Measurements from ENCODE around the gene AARS2. TPM values are rescaled to one million over a fixed set of nuclear protein-coding genes. Genes with fewer than 3 reads are reported as not detected.

AARS2 gene
- total and polyA plus RNA-seq, 2 experiments from 2014 or later = 12.6 to 17.6 TPM

- TF ChIP-seq EZH2phosphoT487 (IDR thresholded peaks at IDR 0.05; ENCODE audit: low read depth, severe bottlenecking, unreplicated experiment) (no peak), CTCF (IDR thresholded peaks at IDR 0.05; ENCODE audit: poor library complexity) (no peak), EZH2 (IDR thresholded peaks at IDR 0.05; ENCODE audit: borderline replicate concordance) (no peak)
- no peak overlapping the region for H3K27ac ChIP-seq
- H3K36me3 ChIP-seq (replicated peaks; ENCODE audit: insufficient read depth, low read depth) = no peaks in the 10 kb centered on the region
- no peaks in the 10 kb centered on the region for H4K20me1 ChIP-seq (ENCODE audit: insufficient read depth, poor library complexity, severe bottlenecking)
- no peaks in the 10 kb centered on the region for H3K9me3 ChIP-seq (ENCODE audit: low read depth)
- H3K9me2 ChIP-seq (replicated peaks; ENCODE audit: insufficient read depth) = no peaks in the 10 kb centered on the region
- no peak overlapping the region for H2AFZ ChIP-seq
- 80% methylated on average over 8 of the region's 8 CpGs for WGBS (ENCODE audit: low lambda C conversion rate, missing lambda C conversion rate)
- no peak overlapping the region for H3K4me2 ChIP-seq
- no peaks in the 10 kb centered on the region for H3K79me2 ChIP-seq
- peaks cover 43% of the 10 kb centered on the region for H3K27me3 ChIP-seq
- no peaks in the 10 kb centered on the region for H3K4me1 ChIP-seq (ENCODE audit: insufficient read depth)
- no peak overlapping the region for H3K4me3 ChIP-seq
- no peak for DNase-seq (ENCODE audit: low spot score)
Observed at GRCh38 chr6:44341095-44341890, 28.1 kb upstream of the AARS2 start.

DNA sequence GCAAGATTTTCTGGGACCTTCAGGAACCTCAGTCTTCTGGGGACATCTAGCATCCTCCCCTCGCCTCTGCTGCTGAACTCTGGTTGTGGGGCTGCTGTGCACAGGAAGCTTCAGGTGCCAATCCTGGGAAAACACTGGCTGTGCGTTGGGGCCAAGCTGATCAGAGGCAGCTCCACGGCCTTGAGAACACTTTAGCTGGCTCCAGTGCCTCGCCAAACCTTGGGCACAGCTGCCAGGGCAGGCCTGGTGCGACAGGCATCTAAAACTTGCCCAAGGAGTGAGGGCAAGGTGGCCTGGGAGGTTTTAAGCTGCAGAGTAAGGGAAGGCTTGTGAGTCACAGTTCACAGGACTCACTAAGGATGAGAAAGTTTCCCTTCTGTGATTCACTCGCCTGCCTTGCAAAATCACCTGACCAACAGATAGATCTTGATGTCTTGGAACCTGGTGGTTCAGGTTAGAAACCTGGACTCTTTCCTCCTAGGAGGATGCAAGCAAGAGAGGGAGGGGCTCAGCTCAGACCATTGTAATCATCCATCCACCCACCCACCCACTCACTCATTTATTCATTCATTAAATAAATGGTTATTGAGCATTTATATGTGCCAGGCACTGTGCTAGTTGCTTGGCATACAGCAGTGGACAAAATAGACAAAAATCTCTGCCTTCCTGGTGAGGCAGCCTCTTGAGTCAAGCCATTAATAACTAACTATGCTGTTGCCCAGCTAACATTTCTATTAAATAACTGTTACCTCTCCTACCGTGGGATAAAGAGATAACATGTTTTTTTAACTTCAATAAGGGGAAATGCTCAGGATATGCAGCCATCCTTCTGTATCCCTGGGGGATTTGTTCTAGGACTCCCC is 26.8 kb upstream of the AARS2 start:
- Histone ChIP-seq H4K20me1 (ENCODE audit: insufficient read depth, poor library complexity, severe bottlenecking) (no peaks in the 10 kb centered on the region), H3K4me3 (no peak overlapping the region), H3K27me3 (peaks cover 46% of the 10 kb centered on the region), H3K79me2 (no peaks in the 10 kb centered on the region), H3K9me2 (replicated peaks; ENCODE audit: insufficient read depth) (no peaks in the 10 kb centered on the region), H2AFZ (no peak overlapping the region), H3K36me3 (replicated peaks; ENCODE audit: insufficient read depth, low read depth) (no peaks in the 10 kb centered on the region), H3K4me2 (no peak overlapping the region), H3K27ac (no peak overlapping the region), H3K9me3 (ENCODE audit: low read depth) (no peaks in the 10 kb centered on the region), H3K4me1 (ENCODE audit: insufficient read depth) (no peaks in the 10 kb centered on the region)
- peak; percentile 16 for DNase-seq (ENCODE audit: low spot score)
- WGBS (ENCODE audit: low lambda C conversion rate, missing lambda C conversion rate) = 84% methylated on average over 7 of the region's 7 CpGs
- TF ChIP-seq CTCF (IDR thresholded peaks at IDR 0.05; ENCODE audit: poor library complexity) (no peak), EZH2phosphoT487 (IDR thresholded peaks at IDR 0.05; ENCODE audit: low read depth, severe bottlenecking, unreplicated experiment) (no peak)

DNA sequence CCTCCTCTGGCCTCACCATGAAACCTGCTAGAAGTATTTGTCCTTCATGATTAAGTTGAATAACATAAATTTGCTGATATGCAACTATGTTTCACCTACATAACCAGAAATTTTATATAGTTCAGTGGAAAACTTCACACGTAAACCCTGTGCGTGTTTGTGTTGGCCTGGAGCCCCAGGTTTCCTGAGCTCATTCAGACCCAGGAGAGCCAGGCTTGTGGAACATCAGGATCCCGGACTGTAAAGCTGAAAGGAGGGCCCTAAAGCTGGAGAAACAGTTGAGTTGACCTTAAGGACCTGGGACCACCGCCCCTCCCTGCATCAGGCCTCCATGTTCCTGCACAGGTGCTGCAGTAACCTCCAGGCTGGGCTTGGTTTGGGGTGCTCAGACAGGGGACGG is 26.2 kb upstream of the AARS2 start:
- Histone ChIP-seq H4K20me1 (ENCODE audit: insufficient read depth, poor library complexity, severe bottlenecking) (no peaks in the 10 kb centered on the region), H3K9me2 (replicated peaks; ENCODE audit: insufficient read depth) (no peaks in the 10 kb centered on the region), H2AFZ (no peak overlapping the region), H3K9me3 (ENCODE audit: low read depth) (no peaks in the 10 kb centered on the region), H3K4me3 (no peak overlapping the region), H3K27ac (no peak overlapping the region), H3K4me1 (ENCODE audit: insufficient read depth) (no peaks in the 10 kb centered on the region), H3K79me2 (no peaks in the 10 kb centered on the region), H3K27me3 (peaks cover 39% of the 10 kb centered on the region), H3K4me2 (no peak overlapping the region), H3K36me3 (replicated peaks; ENCODE audit: insufficient read depth, low read depth) (no peaks in the 10 kb centered on the region)
- WGBS (ENCODE audit: low lambda C conversion rate, missing lambda C conversion rate) = 82% methylated on average over 5 of the region's 5 CpGs
- TF ChIP-seq CTCF (IDR thresholded peaks at IDR 0.05; ENCODE audit: poor library complexity) (no peak), EZH2phosphoT487 (IDR thresholded peaks at IDR 0.05; ENCODE audit: low read depth, severe bottlenecking, unreplicated experiment) (no peak), EZH2 (IDR thresholded peaks at IDR 0.05; ENCODE audit: borderline replicate concordance) (no peak)
- no peak for DNase-seq (ENCODE audit: low spot score)

Measured in hepatocyte (in vitro differentiated cells).